ENCODE results near the gene IKZF1. TPM values are rescaled to one million over a fixed set of nuclear protein-coding genes. Genes with fewer than 3 reads are reported as not detected.

IKZF1 gene
- total RNA-seq, 6 donors from 2014 or later: 33.8 to 65.1 (median 49.8) TPM

- ATAC-seq (ENCODE audit: low FRiP score in 2 of 2) (no peak), DNase-seq (no peak)
- peaks cover 0 to 4% (median 0%) of the 10 kb centered on the region in 4 donors for H3K9me3 ChIP-seq
- H3K27ac ChIP-seq: no peak overlapping the region
- no peak for TF ChIP-seq CTCF (IDR thresholded peaks at IDR 0.05)
- TF ChIP-seq POLR2A (IDR thresholded peaks at IDR 0.05): no peak
- no peak for TF ChIP-seq EP300 (IDR thresholded peaks at IDR 0.05)
- no peak for TF ChIP-seq POLR2AphosphoS5 (IDR thresholded peaks at IDR 0.05)
- no peaks in the 10 kb centered on the region for H3K4me1 ChIP-seq
- no peak overlapping the region for H3K4me3 ChIP-seq
- WGBS, 2 donors: 83 to 91% methylated on average over 5 of the region's 5 CpGs
- no peaks in the 10 kb centered on the region for H3K27me3 ChIP-seq
- H3K36me3 ChIP-seq: peaks cover 0 to 2% (median under 1%) of the 10 kb centered on the region in 4 donors
These were observed 67.1 kb downstream of the IKZF1 start for GRCh38 chr7:50371551-50372021.

GRCh38 chr7:50372923-50373322 lies 68.4 kb downstream of the IKZF1 start:
- H3K27me3 ChIP-seq: no peaks in the 10 kb centered on the region
- no peak overlapping the region for H3K4me3 ChIP-seq
- peaks cover 0 to 4% (median 1%) of the 10 kb centered on the region in 4 donors for H3K36me3 ChIP-seq
- 65 to 76% methylated on average over 4 of the region's 4 CpGs for WGBS, 2 donors
- H3K4me1 ChIP-seq: no peaks in the 10 kb centered on the region
- no peak for DNase-seq
- no peak for TF ChIP-seq POLR2A (IDR thresholded peaks at IDR 0.05)
- TF ChIP-seq POLR2AphosphoS5 (IDR thresholded peaks at IDR 0.05): no peak
- TF ChIP-seq CTCF (IDR thresholded peaks at IDR 0.05): no peak
- no peak for TF ChIP-seq EP300 (IDR thresholded peaks at IDR 0.05)
- no peak overlapping the region for H3K27ac ChIP-seq
- no peak for ATAC-seq (ENCODE audit: low FRiP score in 2 of 2)
- peaks cover 0 to 4% (median 0%) of the 10 kb centered on the region in 4 donors for H3K9me3 ChIP-seq

GRCh38 chr7:50376056-50376820 lies 71.7 kb downstream of the IKZF1 start:
- H3K4me3 ChIP-seq: no peak overlapping the region
- no peaks in the 10 kb centered on the region for H3K9me3 ChIP-seq
- peak in 1 of 2 donors; percentile 14 for DNase-seq
- peaks cover 0 to 4% (median 3%) of the 10 kb centered on the region in 4 donors for H3K36me3 ChIP-seq
- H3K27me3 ChIP-seq: no peaks in the 10 kb centered on the region
- 87 to 90% methylated on average over 15 of the region's 15 CpGs for WGBS, 2 donors
- TF ChIP-seq EP300 (IDR thresholded peaks at IDR 0.05) (no peak), POLR2AphosphoS5 (IDR thresholded peaks at IDR 0.05) (no peak), CTCF (IDR thresholded peaks at IDR 0.05) (no peak), POLR2A (IDR thresholded peaks at IDR 0.05) (no peak)
- no peak for ATAC-seq (ENCODE audit: low FRiP score in 2 of 2)
- no peaks in the 10 kb centered on the region for H3K4me1 ChIP-seq
- no peak overlapping the region for H3K27ac ChIP-seq

- Histone ChIP-seq H3K9me3 (no peaks in the 10 kb centered on the region), H3K27me3 (no peaks in the 10 kb centered on the region), H3K4me3 (no peak overlapping the region), H3K4me1 (no peaks in the 10 kb centered on the region), H3K27ac (no peak overlapping the region), H3K36me3 (peaks cover 0 to 4% (median 2%) of the 10 kb centered on the region in 4 donors)
- ATAC-seq (ENCODE audit: low FRiP score in 2 of 2) (no peak), DNase-seq (peak in 1 of 2 donors; percentile 56)
- no peak for TF ChIP-seq POLR2AphosphoS5 (IDR thresholded peaks at IDR 0.05)
- no peak for TF ChIP-seq CTCF (IDR thresholded peaks at IDR 0.05)
- no peak for TF ChIP-seq POLR2A (IDR thresholded peaks at IDR 0.05)
- no peak for TF ChIP-seq EP300 (IDR thresholded peaks at IDR 0.05)
- 87 to 94% methylated on average over 9 of the region's 9 CpGs for WGBS, 2 donors
These were observed 72.8 kb downstream of the IKZF1 start for GRCh38 chr7:50377356-50377755.
